Mucosa of stomach (tissue), 1 donor: ENCODE measurements around the gene SUPT5H.

Experiments used
- H3K27me3 ChIP-seq: one replicate; pipeline ENCODE4 v1.7.0; 2013; ENCODE audit warnings: mild to moderate bottlenecking, low read length; ENCODE audit not compliant: control insufficient read depth, insufficient read depth
- H3K36me3 ChIP-seq: one replicate; pipeline ENCODE4 v1.7.0; 2013; ENCODE audit warnings: low read length; ENCODE audit not compliant: control insufficient read depth, insufficient read depth
- H3K4me1 ChIP-seq: one replicate; pipeline ENCODE4 v1.7.0; 2013; ENCODE audit warnings: mild to moderate bottlenecking, low read length; ENCODE audit not compliant: control insufficient read depth, insufficient read depth
- H3K4me3 ChIP-seq: one replicate; pipeline ENCODE4 v1.7.0; 2013; ENCODE audit warnings: low read length
- H3K9ac ChIP-seq: one replicate; pipeline ENCODE4 v1.7.0; 2013; ENCODE audit warnings: mild to moderate bottlenecking, low read length, moderate library complexity
- H3K9me3 ChIP-seq: one replicate; pipeline ENCODE4 v1.7.0; 2013; ENCODE audit warnings: mild to moderate bottlenecking, low read length, moderate library complexity; ENCODE audit not compliant: control insufficient read depth
- donor health status: Pancreatic carcinoma.

The SUPT5H gene

DNA sequence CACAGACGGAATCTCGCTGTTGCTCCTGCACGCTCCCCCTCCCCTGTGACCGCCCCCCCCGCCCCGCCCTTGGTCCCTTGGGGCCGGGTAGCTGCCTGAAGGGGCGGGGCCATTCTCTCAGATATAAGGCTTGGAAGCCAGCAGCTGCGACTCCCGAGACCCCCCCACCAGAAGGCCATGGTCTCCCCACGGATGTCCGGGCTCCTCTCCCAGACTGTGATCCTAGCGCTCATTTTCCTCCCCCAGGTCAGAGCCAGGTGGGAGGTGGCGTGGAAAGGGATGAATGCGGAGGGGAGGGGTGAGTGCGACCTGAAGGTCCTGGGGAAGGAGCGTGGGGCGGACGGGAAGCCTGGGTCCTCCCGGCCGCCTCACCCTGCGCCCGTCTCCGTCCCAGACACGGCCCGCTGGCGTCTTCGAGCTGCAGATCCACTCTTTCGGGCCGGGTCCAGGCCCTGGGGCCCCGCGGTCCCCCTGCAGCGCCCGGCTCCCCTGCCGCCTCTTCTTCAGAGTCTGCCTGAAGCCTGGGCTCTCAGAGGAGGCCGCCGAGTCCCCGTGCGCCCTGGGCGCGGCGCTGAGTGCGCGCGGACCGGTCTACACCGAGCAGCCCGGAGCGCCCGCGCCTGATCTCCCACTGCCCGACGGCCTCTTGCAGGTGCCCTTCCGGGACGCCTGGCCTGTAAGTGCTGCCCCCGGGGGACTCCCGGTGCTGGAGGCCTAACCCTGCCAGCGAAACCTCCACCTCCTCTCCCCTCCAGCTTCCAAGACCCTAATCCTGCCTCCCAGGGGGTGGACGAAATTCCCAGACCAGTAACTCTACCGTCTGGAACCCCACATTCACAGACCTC, 53.6 kb downstream of the SUPT5H start, which contains the start of gene DLL3:
Gene DLL3, plus strand, starts transcription at position 150 of the 845 bp plus-strand sequence. Its CDS starts 28 bp downstream, at position 178.
- Histone ChIP-seq H3K4me1 (peaks cover 9% of the 10 kb centered on the region), H3K36me3 (no peaks in the 10 kb centered on the region), H3K9ac (no peak within 1 kb of the TSS), H3K9me3 (no peaks in the 10 kb centered on the region), H3K27me3 (peaks cover 52% of the 10 kb centered on the region), H3K4me3 (no peak within 1 kb of the TSS)

DNA sequence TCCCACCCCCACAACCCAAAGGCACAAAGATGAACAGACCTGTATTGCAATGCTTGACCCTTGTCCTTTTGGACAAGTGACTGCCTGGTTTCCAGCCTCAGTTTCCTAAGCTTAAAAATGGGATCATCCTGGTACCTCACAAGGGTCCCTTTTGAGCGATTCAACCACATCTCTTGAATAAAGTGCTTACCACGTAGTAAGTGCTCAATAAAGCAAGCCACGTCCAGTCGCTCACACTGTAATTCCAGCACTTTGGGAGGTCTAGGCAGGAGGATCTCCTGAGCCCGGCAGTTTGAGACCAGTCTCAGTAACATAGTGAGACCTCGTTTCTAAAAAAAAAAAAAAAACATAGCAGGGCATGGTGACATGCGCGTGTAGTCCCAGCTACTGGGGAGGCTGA, 54.5 kb downstream of the SUPT5H start:
- Histone ChIP-seq H3K4me1 (peaks cover 9% of the 10 kb centered on the region), H3K9ac (no peak overlapping the region), H3K36me3 (no peaks in the 10 kb centered on the region), H3K9me3 (no peaks in the 10 kb centered on the region), H3K27me3 (peaks cover 61% of the 10 kb centered on the region), H3K4me3 (no peak overlapping the region)

DNA sequence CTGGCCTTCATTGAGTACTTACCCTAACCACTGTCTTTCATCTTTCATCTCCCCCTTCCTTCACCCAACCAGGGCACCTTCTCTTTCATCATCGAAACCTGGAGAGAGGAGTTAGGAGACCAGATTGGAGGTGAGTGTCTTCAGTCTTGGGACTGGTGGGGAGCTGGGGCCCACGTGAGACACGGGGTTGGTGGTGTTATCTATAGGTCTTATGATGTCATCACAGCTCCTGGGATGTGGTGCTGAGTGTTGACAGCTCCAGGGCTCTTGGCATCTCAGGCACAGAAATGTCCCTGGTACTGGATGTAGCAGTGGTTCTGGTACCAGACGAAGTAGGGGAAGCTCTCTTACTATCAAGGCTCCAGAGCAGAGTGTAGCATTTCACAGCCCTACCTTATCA, 55.2 kb downstream of the SUPT5H start:
- Histone ChIP-seq H3K9me3 (no peaks in the 10 kb centered on the region), H3K36me3 (no peaks in the 10 kb centered on the region), H3K9ac (no peak overlapping the region), H3K4me3 (no peak overlapping the region), H3K4me1 (peaks cover 9% of the 10 kb centered on the region), H3K27me3 (peaks cover 67% of the 10 kb centered on the region)

DNA sequence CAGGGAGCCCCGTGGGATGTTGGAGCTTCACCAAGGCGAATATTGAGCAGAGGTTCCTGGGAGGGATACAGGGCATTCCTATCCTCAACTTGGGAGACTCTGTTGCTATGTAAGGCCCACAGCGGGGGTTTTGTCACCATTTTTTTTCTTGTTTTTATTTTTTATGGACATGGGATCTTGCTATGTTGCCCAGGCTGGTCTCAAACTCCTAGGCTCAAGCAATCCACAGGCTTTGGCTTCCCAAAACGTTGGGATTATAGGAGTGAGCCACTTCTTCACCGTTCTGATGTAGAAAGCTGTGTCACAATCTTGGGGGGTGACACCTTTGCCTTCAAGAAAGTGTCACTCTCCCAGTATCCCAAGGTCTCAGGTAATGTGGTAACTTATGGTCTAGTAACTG, 56.0 kb downstream of the SUPT5H start:
- Histone ChIP-seq H3K36me3 (no peaks in the 10 kb centered on the region), H3K4me3 (no peak overlapping the region), H3K9me3 (no peaks in the 10 kb centered on the region), H3K27me3 (peaks cover 66% of the 10 kb centered on the region), H3K9ac (no peak overlapping the region), H3K4me1 (peaks cover 9% of the 10 kb centered on the region)

DNA sequence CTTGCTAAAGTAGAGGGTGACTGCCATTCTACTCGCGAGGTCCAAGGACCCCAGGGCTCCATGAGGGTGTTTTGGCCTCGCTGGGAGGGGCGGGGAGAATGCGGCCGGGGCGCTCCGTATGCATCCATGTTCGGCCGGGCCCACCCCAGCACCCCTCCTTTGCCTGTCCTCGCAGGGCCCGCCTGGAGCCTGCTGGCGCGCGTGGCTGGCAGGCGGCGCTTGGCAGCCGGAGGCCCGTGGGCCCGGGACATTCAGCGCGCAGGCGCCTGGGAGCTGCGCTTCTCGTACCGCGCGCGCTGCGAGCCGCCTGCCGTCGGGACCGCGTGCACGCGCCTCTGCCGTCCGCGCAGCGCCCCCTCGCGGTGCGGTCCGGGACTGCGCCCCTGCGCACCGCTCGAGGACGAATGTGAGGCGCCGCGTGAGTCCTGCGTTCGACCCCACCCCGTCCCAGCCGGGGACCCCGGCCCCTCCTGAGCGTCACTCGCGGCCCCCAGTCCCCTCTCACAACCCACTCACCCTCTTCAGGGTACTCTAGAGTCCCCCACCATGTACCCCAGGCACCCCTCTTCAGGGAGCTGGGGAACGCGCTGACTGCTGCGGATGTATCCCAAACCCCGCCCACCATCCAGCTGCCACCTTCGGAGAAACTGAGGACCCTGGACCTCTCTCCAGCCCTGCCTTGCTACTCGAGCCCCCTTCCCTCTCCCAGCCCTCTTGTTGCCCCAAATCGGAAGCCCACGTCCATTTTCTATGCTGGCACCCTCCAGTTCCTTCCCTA, 57.4 kb downstream of the SUPT5H start:
- H3K27me3 ChIP-seq, result peaks cover 69% of the 10 kb centered on the region
- H3K36me3 ChIP-seq, result no peaks in the 10 kb centered on the region
- no peak overlapping the region for H3K9ac ChIP-seq
- H3K4me3 ChIP-seq, result no peak overlapping the region
- H3K9me3 ChIP-seq, result no peaks in the 10 kb centered on the region
- peaks cover 8% of the 10 kb centered on the region for H3K4me1 ChIP-seq

DNA sequence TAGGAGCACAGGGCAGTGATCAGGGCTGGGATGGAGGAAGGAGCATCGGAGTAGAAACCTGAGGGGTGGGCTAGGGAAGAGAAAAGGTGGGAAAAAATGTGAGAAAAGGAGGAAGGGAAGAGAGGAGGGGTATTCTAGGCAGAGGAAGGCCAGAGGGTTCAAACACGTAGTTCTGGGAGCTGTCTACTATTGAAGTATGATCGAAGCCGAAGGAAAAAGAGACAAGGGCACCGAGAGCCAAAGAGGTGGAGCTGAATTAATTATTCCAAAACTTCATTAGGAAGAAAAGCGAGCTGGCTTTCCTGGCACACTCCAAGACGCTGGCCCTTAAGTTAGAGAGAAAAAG, 61.2 kb downstream of the SUPT5H start:
- H3K4me3 ChIP-seq, result no peak overlapping the region
- H3K4me1 ChIP-seq, result no peaks in the 10 kb centered on the region
- peaks cover 56% of the 10 kb centered on the region for H3K27me3 ChIP-seq

DNA sequence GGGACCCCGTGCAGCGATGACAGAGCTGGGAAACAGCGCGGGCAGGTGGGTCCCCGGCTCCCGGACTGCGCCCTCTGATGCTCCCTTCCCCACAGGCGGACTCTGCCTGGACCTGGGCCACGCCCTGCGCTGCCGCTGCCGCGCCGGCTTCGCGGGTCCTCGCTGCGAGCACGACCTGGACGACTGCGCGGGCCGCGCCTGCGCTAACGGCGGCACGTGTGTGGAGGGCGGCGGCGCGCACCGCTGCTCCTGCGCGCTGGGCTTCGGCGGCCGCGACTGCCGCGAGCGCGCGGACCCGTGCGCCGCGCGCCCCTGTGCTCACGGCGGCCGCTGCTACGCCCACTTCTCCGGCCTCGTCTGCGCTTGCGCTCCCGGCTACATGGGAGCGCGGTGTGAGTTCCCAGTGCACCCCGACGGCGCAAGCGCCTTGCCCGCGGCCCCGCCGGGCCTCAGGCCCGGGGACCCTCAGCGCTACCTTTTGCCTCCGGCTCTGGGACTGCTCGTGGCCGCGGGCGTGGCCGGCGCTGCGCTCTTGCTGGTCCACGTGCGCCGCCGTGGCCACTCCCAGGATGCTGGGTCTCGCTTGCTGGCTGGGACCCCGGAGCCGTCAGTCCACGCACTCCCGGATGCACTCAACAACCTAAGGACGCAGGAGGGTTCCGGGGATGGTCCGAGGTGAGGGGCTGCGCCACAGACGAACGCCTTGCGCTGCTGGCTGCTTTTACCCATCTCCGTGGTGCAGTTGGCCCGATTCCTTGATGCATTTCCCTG, 61.7 kb downstream of the SUPT5H start:
- H3K9me3 ChIP-seq, result no peaks in the 10 kb centered on the region
- no peak overlapping the region for H3K9ac ChIP-seq
- no peaks in the 10 kb centered on the region for H3K36me3 ChIP-seq
- H3K27me3 ChIP-seq, result peaks cover 57% of the 10 kb centered on the region
- no peaks in the 10 kb centered on the region for H3K4me1 ChIP-seq
- H3K4me3 ChIP-seq, result no peak overlapping the region

More for the DNA sequence above, 61.2 kb downstream of the SUPT5H start:
- Histone ChIP-seq H3K9ac (no peak overlapping the region), H3K36me3 (no peaks in the 10 kb centered on the region), H3K9me3 (no peaks in the 10 kb centered on the region)

DNA sequence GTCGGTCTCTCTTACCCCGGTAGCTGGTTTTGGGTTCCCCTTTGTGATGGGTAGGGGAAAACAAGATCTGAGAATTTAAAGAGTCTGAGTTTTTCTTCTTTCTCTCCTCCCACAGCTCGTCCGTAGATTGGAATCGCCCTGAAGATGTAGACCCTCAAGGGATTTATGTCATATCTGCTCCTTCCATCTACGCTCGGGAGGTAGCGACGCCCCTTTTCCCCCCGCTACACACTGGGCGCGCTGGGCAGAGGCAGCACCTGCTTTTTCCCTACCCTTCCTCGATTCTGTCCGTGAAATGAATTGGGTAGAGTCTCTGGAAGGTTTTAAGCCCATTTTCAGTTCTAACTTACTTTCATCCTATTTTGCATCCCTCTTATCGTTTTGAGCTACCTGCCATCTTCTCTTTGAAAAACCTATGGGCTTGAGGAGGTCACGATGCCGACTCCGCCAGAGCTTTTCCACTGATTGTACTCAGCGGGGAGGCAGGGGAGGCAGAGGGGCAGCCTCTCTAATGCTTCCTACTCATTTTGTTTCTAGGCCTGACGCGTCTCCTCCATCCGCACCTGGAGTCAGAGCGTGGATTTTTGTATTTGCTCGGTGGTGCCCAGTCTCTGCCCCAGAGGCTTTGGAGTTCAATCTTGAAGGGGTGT, 62.5 kb downstream of the SUPT5H start:
- H3K36me3 ChIP-seq, result no peaks in the 10 kb centered on the region
- H3K9ac ChIP-seq, result no peak overlapping the region
- no peaks in the 10 kb centered on the region for H3K9me3 ChIP-seq
- no peak overlapping the region for H3K4me3 ChIP-seq
- no peaks in the 10 kb centered on the region for H3K4me1 ChIP-seq
- peaks cover 56% of the 10 kb centered on the region for H3K27me3 ChIP-seq

DNA sequence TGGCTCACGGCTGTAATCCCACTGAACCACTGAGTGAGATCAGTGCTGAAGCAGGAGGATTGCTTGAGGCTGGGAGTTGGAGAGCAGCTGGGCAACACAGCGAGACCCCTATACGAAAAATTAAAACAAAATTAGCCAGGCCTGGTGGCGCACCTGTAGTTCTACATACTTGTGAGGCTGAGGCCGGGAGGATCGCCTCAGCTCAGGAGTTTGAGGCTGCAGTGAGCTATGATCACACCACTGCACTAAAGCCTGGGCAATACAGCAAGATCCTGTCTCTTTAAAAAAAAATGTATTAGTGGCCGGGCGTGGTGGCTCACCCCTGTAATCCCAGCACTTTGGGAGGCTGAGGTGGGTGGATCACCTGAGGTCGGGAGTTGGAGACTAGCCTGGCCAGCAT, 63.2 kb downstream of the SUPT5H start:
- H3K27me3 ChIP-seq, result peaks cover 55% of the 10 kb centered on the region

DNA sequence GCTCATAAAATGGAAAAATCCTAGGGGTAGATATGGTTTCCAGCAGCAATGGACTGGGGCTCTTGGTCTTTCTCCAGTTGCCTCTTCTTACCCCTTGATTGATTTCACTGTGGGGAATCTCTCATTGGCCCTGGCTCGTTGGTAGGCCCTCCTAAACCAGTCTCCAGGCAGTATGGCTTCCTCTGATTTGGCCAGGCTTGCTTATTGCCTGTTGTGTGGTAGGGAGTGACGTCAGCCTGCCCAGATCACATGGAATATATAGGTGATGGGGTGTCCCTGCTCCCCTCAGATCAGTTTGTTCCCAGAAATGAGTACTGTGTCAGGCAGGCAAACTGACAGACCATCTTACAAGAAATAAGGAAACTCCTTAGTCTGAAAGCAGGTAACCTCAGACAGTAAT, 63.9 kb downstream of the SUPT5H start:
- H3K27me3 ChIP-seq, result peaks cover 59% of the 10 kb centered on the region
- no peaks in the 10 kb centered on the region for H3K9me3 ChIP-seq
- H3K9ac ChIP-seq, result no peak overlapping the region
- no peak overlapping the region for H3K4me3 ChIP-seq
- no peaks in the 10 kb centered on the region for H3K36me3 ChIP-seq
- no peaks in the 10 kb centered on the region for H3K4me1 ChIP-seq

More for the DNA sequence above, 63.2 kb downstream of the SUPT5H start:
- no peak overlapping the region for H3K9ac ChIP-seq
- no peaks in the 10 kb centered on the region for H3K4me1 ChIP-seq
- no peaks in the 10 kb centered on the region for H3K9me3 ChIP-seq
- H3K4me3 ChIP-seq, result no peak overlapping the region
- H3K36me3 ChIP-seq, result no peaks in the 10 kb centered on the region

DNA sequence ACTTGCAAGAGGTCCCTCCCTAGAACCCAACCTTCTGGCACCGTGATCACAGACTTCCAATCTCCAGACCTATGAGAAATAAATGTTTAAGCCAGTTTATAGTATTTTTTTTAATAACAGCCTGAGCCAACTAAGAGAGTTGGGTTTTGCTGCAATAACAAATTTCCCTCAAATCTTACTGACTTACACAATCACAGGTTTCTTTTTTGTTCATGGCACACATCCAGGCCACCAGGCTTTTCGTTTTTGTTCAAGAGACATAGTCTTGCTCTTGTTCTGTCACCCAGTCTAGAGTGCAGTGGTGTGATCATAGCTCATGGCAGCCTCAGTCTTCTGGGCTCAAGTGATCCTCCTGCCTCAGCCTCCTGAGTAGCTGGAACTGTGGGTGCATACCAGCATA, 67.6 kb downstream of the SUPT5H start:
- Histone ChIP-seq H3K9ac (no peak overlapping the region), H3K9me3 (no peaks in the 10 kb centered on the region), H3K36me3 (no peaks in the 10 kb centered on the region), H3K27me3 (peaks cover 59% of the 10 kb centered on the region), H3K4me3 (no peak overlapping the region), H3K4me1 (peaks cover 6% of the 10 kb centered on the region)
